Vagina (tissue), 2 donors: ENCODE data around the gene OLFML2B. TPM values are rescaled to one million over a fixed set of nuclear protein-coding genes. Genes with fewer than 3 reads are reported as not detected.

Source experiments
- DNase-seq, 2 donors: peaks; one replicate each; pipeline ENCODE4 v3.0.0-alpha.2; 2017; ENCODE audit errors: extremely low spot score in 2 of 2
- H3K27ac ChIP-seq: fragments of 200-600 bp; sonication (generic); one replicate; pipeline ENCODE4 v1.5.1; 2019
- H3K27me3 ChIP-seq: fragments of 200-600 bp; sonication (generic); one replicate; pipeline ENCODE4 v1.5.1; 2019
- H3K36me3 ChIP-seq, 2 donors: fragments of 200-600 bp; sonication (generic); one replicate each; pipeline ENCODE4 v1.5.1; 2017 to 2019
- H3K4me1 ChIP-seq: fragments of 200-600 bp; sonication (generic); one replicate; pipeline ENCODE4 v1.5.1; 2019
- H3K4me3 ChIP-seq, 2 donors: fragments of 200-600 bp; sonication (generic); 1 replicate in 1 of 2; 2 replicates in 1 of 2; pipeline ENCODE4 v1.5.1; 2016 to 2019
- H3K9me3 ChIP-seq: fragments of 200-600 bp; sonication (generic); one replicate; pipeline ENCODE4 v1.5.1; 2019
- POLR2A ChIP-seq, 2 donors: fragments of 450-650 bp; IDR thresholded peaks; one replicate each; pipeline ENCODE4 v1.6.1; 2017; ENCODE audit warnings: antibody characterized with exemption in 2 of 2, mild to moderate bottlenecking in 2 of 2, moderate library complexity in 2 of 2
- POLR2AphosphoS5 ChIP-seq, 2 donors: sonication (generic); formaldehyde crosslinking; IDR thresholded peaks; one replicate each; pipeline ENCODE4 v1.9.0; 2017; ENCODE audit warnings: antibody characterized with exemption in 2 of 2, mild to moderate bottlenecking in 2 of 2, low read depth in 1 of 2; ENCODE audit not compliant: insufficient read depth in 1 of 2
- intact Hi-C: fragments of 100-400 bp; cut with DNase I; formaldehyde crosslinking; loops from one replicate; pipeline ENCODE4 v1.15.1; 2023
- total RNA-seq: library from RNA; depleted of rRNA; stranded (reverse); fragments of >200 nt; gene quantifications from one replicate; pipeline ENCODE4 v1.2.3, GENCODE V29; 2016
- TF ChIP-seq, protein P1 (sequence below), 3 experiments: fragments of 450-650 bp in 2 of 3; fragments of 200-600 bp in 1 of 3; sonication (generic) in 1 of 3; IDR thresholded peaks; one replicate each; pipeline ENCODE4 v1.5.1; 2017 to 2019; ENCODE audit warnings: antibody characterized with exemption in 3 of 3, mild to moderate bottlenecking in 2 of 3, moderate library complexity in 2 of 3

OLFML2B gene
- total RNA-seq, 1 donor from 2014 or later: 12.8 TPM

GRCh38 chr1:161935264-161935663, 88.4 kb downstream of the OLFML2B start:
- TF ChIP-seq POLR2A (IDR thresholded peaks at IDR 0.05): no peak
- no peak for TF ChIP-seq POLR2AphosphoS5 (IDR thresholded peaks at IDR 0.05; ENCODE audit: insufficient read depth in 1 of 2, low read depth in 1 of 2)
- Histone ChIP-seq H3K9me3 (no peaks in the 10 kb centered on the region), H3K4me3 (no peak overlapping the region), H3K27me3 (no peaks in the 10 kb centered on the region), H3K36me3 (no peaks in the 10 kb centered on the region), H3K4me1 (no peaks in the 10 kb centered on the region), H3K27ac (no peak overlapping the region)
- intact Hi-C loops: no loop called here
- DNase-seq: no peak

DNA sequence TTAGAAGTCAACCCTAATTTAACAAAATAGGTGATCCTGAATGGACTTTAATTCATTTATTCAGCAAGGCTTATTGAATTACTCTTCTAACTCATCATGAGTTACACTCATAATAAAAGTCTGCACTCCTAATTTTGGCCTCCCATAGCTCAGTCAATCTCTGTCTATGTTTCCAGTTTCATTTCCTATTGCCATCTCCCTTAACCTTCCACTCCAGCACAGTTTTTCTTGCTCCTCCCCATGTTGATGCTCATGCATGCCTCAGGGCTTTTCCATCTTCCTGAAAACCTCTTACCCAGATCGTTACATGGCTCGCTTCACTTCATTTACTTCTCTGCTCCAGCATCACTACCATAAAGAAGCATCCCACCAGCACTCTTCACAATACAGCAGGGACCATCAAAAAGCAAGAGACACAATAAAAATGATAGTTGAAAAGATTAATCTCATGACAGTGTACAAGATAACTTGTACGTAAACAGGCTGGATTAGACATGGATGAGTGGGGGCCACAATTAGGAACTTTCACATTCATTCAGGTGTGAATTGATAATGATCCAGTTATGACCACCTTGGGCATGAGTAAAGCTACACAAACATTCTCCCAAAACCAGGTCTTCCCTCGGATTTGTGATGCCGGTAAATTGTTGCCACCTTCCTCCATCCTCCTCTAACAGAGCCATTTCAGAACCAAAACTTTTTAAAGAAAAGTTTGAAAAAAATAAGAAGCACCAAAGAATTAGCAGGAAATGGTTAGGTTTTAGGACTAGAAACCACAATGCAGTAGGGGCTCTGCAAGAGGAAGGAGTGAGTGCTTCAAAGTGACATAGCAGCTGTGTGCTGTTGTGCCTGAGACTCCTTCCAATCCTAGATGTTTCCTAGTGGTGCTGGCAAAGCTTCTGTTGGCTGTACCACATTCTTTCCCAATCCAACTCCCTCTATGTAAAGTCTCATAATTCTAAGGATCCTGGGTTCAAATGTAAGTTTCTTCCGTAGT, 89.8 kb downstream of the OLFML2B start:
- TF ChIP-seq POLR2A (IDR thresholded peaks at IDR 0.05): no peak
- TF ChIP-seq POLR2AphosphoS5 (IDR thresholded peaks at IDR 0.05; ENCODE audit: insufficient read depth in 1 of 2, low read depth in 1 of 2): no peak
- TF ChIP-seq, protein P1, sequence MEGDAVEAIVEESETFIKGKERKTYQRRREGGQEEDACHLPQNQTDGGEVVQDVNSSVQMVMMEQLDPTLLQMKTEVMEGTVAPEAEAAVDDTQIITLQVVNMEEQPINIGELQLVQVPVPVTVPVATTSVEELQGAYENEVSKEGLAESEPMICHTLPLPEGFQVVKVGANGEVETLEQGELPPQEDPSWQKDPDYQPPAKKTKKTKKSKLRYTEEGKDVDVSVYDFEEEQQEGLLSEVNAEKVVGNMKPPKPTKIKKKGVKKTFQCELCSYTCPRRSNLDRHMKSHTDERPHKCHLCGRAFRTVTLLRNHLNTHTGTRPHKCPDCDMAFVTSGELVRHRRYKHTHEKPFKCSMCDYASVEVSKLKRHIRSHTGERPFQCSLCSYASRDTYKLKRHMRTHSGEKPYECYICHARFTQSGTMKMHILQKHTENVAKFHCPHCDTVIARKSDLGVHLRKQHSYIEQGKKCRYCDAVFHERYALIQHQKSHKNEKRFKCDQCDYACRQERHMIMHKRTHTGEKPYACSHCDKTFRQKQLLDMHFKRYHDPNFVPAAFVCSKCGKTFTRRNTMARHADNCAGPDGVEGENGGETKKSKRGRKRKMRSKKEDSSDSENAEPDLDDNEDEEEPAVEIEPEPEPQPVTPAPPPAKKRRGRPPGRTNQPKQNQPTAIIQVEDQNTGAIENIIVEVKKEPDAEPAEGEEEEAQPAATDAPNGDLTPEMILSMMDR (IDR thresholded peaks at IDR 0.05): no peak
- no peak overlapping the region for H3K4me3 ChIP-seq
- H3K4me1 ChIP-seq: peaks cover 6% of the 10 kb centered on the region
- no peak for DNase-seq
- H3K9me3 ChIP-seq: no peaks in the 10 kb centered on the region
- no peaks in the 10 kb centered on the region for H3K36me3 ChIP-seq
- no peak overlapping the region for H3K27ac ChIP-seq
- intact Hi-C loops: no loop called here
- no peaks in the 10 kb centered on the region for H3K27me3 ChIP-seq

Other genes with a start within 250 kb of the OLFML2B start
- gene NOS1AP, start 45.8 kb upstream of the OLFML2B start, total RNA-seq: 2.0 TPM